ENCODE data around the gene INTS11. TPM values are rescaled to one million over a fixed set of nuclear protein-coding genes. Genes with fewer than 3 reads are reported as not detected.
A peak's percentile ranks its signal among the peaks of the same experiment; 100 is the strongest.

INTS11 gene
- total RNA-seq, 1 experiment from 2014 or later = 189 TPM

DNA sequence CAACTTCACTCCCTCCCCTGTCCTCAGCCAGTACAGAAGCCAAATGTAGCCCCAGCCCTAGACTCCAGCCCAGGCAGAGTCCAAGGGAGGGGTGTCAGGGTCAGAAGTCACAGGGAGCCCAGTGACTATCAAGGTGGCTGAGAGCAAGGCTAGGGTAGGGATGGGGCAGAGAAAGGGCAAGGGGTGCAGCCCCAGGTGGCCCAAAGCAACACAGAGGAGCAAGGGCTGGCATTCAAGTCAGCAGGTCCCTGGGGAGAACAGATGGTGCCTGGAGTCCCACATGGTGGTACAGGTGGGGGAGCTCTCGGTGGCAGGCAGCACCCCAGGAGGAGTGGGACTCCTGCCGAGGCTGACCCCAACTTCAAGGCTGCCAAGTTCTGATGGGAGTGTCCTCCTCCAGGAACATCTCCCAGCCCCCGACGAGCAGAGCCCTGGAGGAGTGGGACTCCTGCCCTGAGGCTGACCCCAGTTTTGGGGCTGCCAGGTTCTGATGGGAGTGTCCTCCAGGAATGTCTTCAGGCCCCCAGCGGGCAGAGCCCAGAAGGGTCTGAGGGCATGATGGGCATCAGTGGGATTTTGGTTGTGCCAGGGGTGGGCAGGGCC, 28.4 kb upstream of the INTS11 start:
- DNase-seq = no peak

DNA sequence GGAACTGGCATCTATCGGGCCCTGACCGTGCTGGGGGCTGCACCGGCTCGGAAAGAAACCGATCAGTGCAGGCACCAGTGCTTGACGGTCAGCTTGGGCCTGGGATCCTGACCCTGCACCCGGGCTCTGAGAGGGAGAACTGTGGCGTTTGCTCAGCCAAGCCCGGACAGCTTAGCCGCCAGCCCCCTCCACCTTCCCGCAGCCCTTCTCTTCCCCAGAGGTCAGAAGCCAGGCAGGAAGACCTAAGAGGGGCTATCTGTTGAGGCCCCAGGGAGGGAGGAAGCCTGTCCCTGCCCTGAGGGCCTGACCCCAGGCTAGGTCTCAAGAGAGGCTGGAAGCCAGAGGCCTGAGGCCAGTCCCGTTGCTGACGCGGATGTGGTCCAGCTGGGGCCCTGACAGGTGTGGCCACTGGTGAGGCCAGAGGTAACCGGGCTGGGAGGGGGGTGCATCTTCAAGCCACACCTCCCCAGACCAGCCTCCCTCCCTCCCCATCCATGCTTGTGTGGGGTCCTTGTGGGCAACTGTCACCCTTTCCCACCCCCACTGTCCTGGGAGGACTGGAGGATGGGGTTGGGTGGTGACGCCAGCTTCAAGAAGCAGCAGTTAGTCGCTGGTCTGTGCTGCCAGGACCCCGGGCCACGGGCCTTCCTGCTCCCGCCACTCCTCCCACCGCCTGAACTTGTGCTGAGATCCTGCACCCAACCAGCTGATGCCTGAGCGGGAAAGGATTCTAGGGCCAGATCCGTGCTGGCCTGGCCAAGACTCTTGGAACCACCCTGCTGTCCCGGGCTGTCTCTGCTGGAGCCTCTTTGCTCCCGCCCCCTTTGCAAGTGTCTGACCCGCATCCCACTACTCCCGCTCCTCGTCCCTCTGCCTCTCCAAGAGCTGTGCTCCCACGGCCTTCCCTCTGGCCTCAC, 27.3 kb upstream of the INTS11 start:
- no peak for DNase-seq
- no peaks in the 10 kb centered on the region for H3K36me3 ChIP-seq (replicated peaks; ENCODE audit: control insufficient read depth, insufficient read depth, low read length)
- peaks cover 18% of the 10 kb centered on the region for H3K27me3 ChIP-seq (ENCODE audit: control insufficient read depth, insufficient read depth, low read length)
- H3K4me3 ChIP-seq (ENCODE audit: insufficient read depth, low read depth, low read length) = peak overlapping the region; percentile 28

More for the DNA sequence above, 28.4 kb upstream of the INTS11 start:
- peaks cover 18% of the 10 kb centered on the region for H3K27me3 ChIP-seq (ENCODE audit: control insufficient read depth, insufficient read depth, low read length)
- no peaks in the 10 kb centered on the region for H3K36me3 ChIP-seq (replicated peaks; ENCODE audit: control insufficient read depth, insufficient read depth, low read length)
- H3K4me3 ChIP-seq (ENCODE audit: insufficient read depth, low read depth, low read length) = no peak overlapping the region

DNA sequence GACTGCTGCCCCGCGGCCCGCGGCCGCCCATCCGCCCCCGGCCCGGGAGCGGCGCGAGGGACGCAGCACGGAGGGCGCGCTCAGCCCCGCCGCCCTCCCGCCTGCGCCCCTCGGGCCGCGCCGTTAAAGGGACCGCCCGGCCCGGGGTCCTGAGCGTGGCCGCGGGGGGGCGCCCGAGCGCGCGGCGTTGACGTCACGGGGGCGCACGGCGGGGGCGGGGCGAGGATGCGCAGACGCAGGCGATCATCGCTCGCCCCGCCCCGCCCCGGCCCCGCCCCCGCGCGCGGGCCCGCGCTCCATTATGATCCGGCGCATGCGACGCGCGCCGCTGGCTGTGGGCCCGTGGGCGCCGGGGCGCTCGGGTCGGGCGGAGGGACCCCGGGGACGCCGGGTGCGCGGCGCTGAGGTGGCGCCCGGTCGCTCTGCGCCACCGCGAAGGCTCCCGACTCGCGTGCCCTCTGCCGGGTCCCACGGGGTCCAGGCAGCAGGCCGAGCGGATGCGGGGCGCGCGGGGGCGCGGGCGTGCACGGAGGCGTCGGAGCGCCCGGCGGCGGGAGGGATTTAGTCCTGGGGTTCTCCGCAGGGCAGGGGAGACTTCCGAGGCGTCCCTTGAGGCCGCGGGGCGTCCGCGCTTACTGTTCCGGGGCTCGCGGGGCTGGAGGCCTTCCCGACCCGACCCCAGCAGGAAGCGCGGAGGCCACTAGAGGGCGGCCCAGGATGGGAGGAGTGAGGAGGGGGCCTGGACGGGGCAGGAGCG, 25.0 kb upstream of the INTS11 start, which contains the start of gene DVL1:
TSS of gene DVL1 (minus strand) at position 163 of the 757 bp plus-strand sequence. CDS start 353 bp downstream, outside the sequence.
- H3K36me3 ChIP-seq (replicated peaks; ENCODE audit: control insufficient read depth, insufficient read depth, low read length) = no peaks in the 10 kb centered on the region
- peak; percentile 98 for DNase-seq
- H3K4me3 ChIP-seq (ENCODE audit: insufficient read depth, low read depth, low read length) = peak within 1 kb of the TSS; percentile 88
- H3K27me3 ChIP-seq (ENCODE audit: control insufficient read depth, insufficient read depth, low read length) = peaks cover 7% of the 10 kb centered on the region

DNA sequence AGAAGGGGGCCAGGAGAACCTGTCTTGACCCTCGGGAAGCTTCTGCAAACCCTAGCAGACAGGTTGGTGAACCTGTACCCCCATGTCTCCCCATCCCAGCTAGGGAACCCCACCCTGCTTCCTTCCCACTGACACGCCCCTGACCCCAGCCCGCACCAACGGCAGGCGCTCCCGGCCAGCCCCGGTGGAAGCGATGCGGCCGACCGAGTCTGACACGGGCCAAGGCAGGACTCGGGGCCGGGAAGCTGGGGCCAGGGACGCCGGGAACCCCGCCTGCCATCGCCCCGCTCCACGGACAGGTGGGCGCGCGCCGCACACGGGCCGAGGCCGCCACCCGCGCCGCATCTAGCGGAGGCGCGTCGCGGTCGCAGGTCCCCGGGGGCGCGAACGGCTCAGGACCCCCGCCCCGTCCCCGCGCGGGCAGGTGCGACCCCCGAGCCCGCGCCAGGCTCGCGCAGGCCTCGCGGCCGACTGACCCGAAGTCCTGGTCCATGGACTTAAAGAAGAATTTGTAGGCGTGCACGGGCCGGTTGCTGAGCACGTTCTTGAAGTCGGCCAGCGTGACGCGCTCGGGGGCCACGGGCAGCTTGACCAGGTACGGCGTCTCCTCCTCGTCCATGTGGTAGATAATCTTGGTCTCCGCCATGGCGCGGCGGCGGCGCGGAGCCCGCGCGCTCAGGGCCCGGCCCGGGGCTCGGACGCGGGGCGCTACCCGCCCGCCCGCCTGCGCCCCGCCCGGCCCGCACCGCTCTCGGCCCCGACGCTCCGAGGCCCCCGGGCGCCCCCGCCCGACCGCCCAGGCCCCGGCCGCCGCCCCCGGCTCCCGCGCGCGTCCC, 24.2 kb upstream of the INTS11 start:
- H3K36me3 ChIP-seq (replicated peaks; ENCODE audit: control insufficient read depth, insufficient read depth, low read length) = no peaks in the 10 kb centered on the region
- H3K27me3 ChIP-seq (ENCODE audit: control insufficient read depth, insufficient read depth, low read length) = no peaks in the 10 kb centered on the region; the same call in 1 of the 2 replicates
- peak overlapping the region; percentile 88 for H3K4me3 ChIP-seq (ENCODE audit: insufficient read depth, low read depth, low read length)
- DNase-seq = no peak

GRCh38 chr1:1347663-1348419, 23.4 kb upstream of the INTS11 start:
- DNase-seq = peak; percentile 93
- H3K27me3 ChIP-seq (ENCODE audit: control insufficient read depth, insufficient read depth, low read length) = no peaks in the 10 kb centered on the region
- peak overlapping the region; percentile 88 for H3K4me3 ChIP-seq (ENCODE audit: insufficient read depth, low read depth, low read length)
- H3K36me3 ChIP-seq (replicated peaks; ENCODE audit: control insufficient read depth, insufficient read depth, low read length) = no peaks in the 10 kb centered on the region

GRCh38 chr1:1347026-1347595, 22.7 kb upstream of the INTS11 start:
- no peak overlapping the region for H3K4me3 ChIP-seq (ENCODE audit: insufficient read depth, low read depth, low read length)
- no peak for DNase-seq
- no peaks in the 10 kb centered on the region for H3K36me3 ChIP-seq (replicated peaks; ENCODE audit: control insufficient read depth, insufficient read depth, low read length)
- no peaks in the 10 kb centered on the region for H3K27me3 ChIP-seq (ENCODE audit: control insufficient read depth, insufficient read depth, low read length)

- no peak for DNase-seq
- Histone ChIP-seq H3K4me3 (ENCODE audit: insufficient read depth, low read depth, low read length) (no peak overlapping the region), H3K36me3 (replicated peaks; ENCODE audit: control insufficient read depth, insufficient read depth, low read length) (peaks cover under 1% of the 10 kb centered on the region; the same call in 1 of the 2 replicates), H3K27me3 (ENCODE audit: control insufficient read depth, insufficient read depth, low read length) (no peaks in the 10 kb centered on the region)
Measured at GRCh38 chr1:1346501-1346890, 22.0 kb upstream of the INTS11 start.

- peaks cover 5% of the 10 kb centered on the region for H3K36me3 ChIP-seq (replicated peaks; ENCODE audit: control insufficient read depth, insufficient read depth, low read length)
- no peak overlapping the region for H3K4me3 ChIP-seq (ENCODE audit: insufficient read depth, low read depth, low read length)
- no peak for DNase-seq
- H3K27me3 ChIP-seq (ENCODE audit: control insufficient read depth, insufficient read depth, low read length) = no peaks in the 10 kb centered on the region
Measured at GRCh38 chr1:1345860-1346500, 21.5 kb upstream of the INTS11 start.

GRCh38 chr1:1345384-1345783, 20.9 kb upstream of the INTS11 start:
- H3K36me3 ChIP-seq (replicated peaks; ENCODE audit: control insufficient read depth, insufficient read depth, low read length) = peaks cover 9% of the 10 kb centered on the region
- no peak overlapping the region for H3K4me3 ChIP-seq (ENCODE audit: insufficient read depth, low read depth, low read length)
- DNase-seq = no peak
- no peaks in the 10 kb centered on the region for H3K27me3 ChIP-seq (ENCODE audit: control insufficient read depth, insufficient read depth, low read length)

- Histone ChIP-seq H3K4me3 (ENCODE audit: insufficient read depth, low read depth, low read length) (no peak overlapping the region), H3K27me3 (ENCODE audit: control insufficient read depth, insufficient read depth, low read length) (no peaks in the 10 kb centered on the region), H3K36me3 (replicated peaks; ENCODE audit: control insufficient read depth, insufficient read depth, low read length) (peaks cover 9% of the 10 kb centered on the region)
- DNase-seq = peak; percentile 91
Measured at GRCh38 chr1:1344655-1345361, 20.3 kb upstream of the INTS11 start.

DNA sequence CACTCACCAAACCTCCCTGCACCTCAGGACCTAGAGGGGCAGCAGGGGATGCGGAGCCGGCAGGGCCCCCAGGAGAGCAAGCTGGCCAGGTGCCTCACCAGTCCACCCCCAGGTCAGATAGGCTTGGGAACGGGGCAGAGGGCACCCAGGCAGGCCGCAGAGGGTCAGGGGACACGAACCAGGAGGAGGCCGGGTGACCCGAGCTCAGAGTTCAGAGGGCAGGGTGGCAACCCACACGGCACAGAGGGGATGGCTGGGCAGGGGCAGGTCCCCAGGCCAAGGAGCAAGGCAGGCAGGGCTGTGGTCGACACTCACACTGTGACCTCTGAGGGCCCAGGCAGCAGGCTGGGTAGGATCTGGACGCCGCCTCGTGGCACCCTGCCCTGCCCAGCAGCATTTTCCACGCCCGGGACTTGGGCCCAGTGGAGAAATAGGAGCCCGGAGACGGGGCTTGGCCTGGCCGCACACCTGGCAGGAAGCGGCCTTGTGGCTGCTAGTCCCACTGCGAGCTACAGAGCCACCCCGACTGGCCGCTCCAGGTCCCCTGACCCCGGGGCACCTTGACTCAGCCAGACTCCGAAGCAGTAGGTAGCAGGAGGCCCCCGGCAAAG, 19.5 kb upstream of the INTS11 start:
- no peak for DNase-seq
- no peak overlapping the region for H3K4me3 ChIP-seq (ENCODE audit: insufficient read depth, low read depth, low read length)
- no peaks in the 10 kb centered on the region for H3K27me3 ChIP-seq (ENCODE audit: control insufficient read depth, insufficient read depth, low read length)
- H3K36me3 ChIP-seq (replicated peaks; ENCODE audit: control insufficient read depth, insufficient read depth, low read length) = peaks cover 9% of the 10 kb centered on the region

DNA sequence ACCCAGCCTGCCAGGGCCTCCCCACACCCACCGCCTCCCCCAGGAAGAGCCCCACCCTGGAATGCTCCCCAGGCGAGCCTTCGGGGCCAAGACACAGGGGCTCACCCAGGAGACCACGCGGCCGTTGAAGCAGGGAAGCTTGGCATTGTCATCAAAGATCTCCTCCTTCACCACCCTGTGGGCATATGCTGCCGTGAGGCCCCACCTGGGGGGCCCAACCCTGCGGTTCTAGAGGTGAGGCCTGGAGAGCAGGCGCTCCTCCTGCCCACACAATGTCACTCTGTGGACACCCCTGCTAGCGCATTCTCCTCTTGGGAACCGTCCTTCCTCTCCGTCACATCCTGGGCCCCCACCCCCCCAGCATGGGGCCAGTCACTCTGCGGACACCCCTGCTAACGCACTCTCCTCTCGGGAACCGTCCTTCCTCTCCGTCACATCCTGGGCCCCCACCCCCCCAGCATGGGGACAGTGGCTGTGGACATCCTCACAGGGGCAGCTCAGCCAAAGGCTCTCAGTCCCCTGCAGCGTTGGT, 18.2 kb upstream of the INTS11 start:
- H3K4me3 ChIP-seq (ENCODE audit: insufficient read depth, low read depth, low read length) = no peak overlapping the region
- DNase-seq = no peak
- H3K36me3 ChIP-seq (replicated peaks; ENCODE audit: control insufficient read depth, insufficient read depth, low read length) = peaks cover 9% of the 10 kb centered on the region
- no peaks in the 10 kb centered on the region for H3K27me3 ChIP-seq (ENCODE audit: control insufficient read depth, insufficient read depth, low read length)
